Mucosa of rectum (tissue), 2 donors: ENCODE results near the gene OR3A3.

Experiments
- H3K27ac ChIP-seq, 2 donors: one replicate each; pipeline ENCODE4 v1.7.0; 2013; ENCODE audit warnings: inconsistent platforms in 2 of 2, low read depth in 2 of 2, low read length in 2 of 2
- H3K27me3 ChIP-seq, 2 donors: one replicate each; pipeline ENCODE4 v1.7.0; 2013; ENCODE audit warnings: low read length in 2 of 2; ENCODE audit not compliant: control insufficient read depth in 2 of 2, insufficient read depth in 2 of 2
- H3K36me3 ChIP-seq, 2 donors: one replicate each; pipeline ENCODE4 v1.7.0; 2013; ENCODE audit warnings: low read length in 2 of 2; ENCODE audit not compliant: control insufficient read depth in 2 of 2, insufficient read depth in 2 of 2
- H3K4me1 ChIP-seq, 2 donors: one replicate each; pipeline ENCODE4 v1.7.0; 2013; ENCODE audit warnings: low read length in 2 of 2, mild to moderate bottlenecking in 1 of 2; ENCODE audit not compliant: control insufficient read depth in 2 of 2, insufficient read depth in 2 of 2
- H3K4me3 ChIP-seq, 2 donors: one replicate each; pipeline ENCODE4 v1.7.0; 2013; ENCODE audit warnings: low read length in 2 of 2
- H3K9ac ChIP-seq, 2 donors: one replicate each; pipeline ENCODE4 v1.7.0; 2013; ENCODE audit warnings: low read length in 2 of 2, low read depth in 1 of 2, mild to moderate bottlenecking in 1 of 2
- H3K9me3 ChIP-seq, 2 donors: one replicate each; pipeline ENCODE4 v1.7.0; 2013; ENCODE audit warnings: low read length in 2 of 2; ENCODE audit not compliant: control insufficient read depth in 2 of 2
- donor health status: healthy.
- donor health status: Normal muscosa, but diverticular disease.

Gene OR3A3

DNA sequence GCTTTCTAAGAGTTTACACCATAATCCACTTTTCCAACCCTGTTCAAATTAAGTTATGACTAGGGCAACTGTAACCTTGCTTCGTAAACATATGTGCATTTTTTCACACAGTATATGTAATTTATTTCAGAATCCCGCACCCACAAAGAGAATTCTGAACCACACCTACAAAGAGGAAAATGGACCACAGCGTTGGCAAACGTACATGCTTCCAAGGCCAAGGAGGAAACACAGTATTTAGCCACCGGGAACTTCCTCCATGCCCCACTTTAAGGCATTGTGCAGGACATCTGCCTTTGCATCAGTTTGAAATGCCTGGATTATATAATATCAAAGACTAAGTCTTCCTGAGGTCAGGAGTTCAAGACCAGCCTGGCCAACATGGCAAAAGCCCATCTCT, 58.4 kb downstream of the OR3A3 start:
- H3K9ac ChIP-seq, result no peak overlapping the region
- no peak overlapping the region for H3K27ac ChIP-seq
- H3K27me3 ChIP-seq, result no peaks in the 10 kb centered on the region
- no peaks in the 10 kb centered on the region for H3K36me3 ChIP-seq
- H3K9me3 ChIP-seq, result no peaks in the 10 kb centered on the region
- H3K4me3 ChIP-seq, result no peak overlapping the region
- H3K4me1 ChIP-seq, result peaks cover 0 to under 1% of the 10 kb centered on the region in 2 donors

DNA sequence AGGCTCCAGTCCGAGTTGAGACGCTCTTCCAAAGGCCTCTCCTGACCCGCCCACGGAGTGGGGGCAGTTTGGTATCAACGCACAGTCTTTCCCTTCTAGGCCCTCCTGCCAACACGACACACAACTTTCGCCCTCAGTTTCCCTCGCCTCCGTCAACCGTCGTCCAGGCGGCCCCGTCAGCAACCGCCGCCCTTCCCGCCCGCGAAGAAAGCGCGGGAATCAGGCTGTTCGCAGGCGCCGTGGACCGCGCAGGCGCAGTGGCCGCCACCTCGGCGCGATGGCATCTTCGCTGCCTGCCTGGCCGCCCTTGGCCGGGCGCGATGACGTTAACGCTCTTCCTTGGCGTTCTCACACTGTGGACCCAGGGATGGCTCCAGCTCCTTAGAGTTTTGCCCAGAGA, 60.4 kb downstream of the OR3A3 start, which contains the start of gene SPATA22:
Gene SPATA22 (minus strand): TSS at position 221 of the 400 bp plus-strand sequence. CDS start 2,494 bp downstream, outside the sequence.
- Histone ChIP-seq H3K4me3 (no peak within 1 kb of the TSS), H3K9me3 (no peaks in the 10 kb centered on the region), H3K9ac (no peak within 1 kb of the TSS), H3K27me3 (no peaks in the 10 kb centered on the region), H3K36me3 (no peaks in the 10 kb centered on the region), H3K4me1 (peaks cover 7 to 8% of the 10 kb centered on the region in 2 donors), H3K27ac (no peak within 1 kb of the TSS)

DNA sequence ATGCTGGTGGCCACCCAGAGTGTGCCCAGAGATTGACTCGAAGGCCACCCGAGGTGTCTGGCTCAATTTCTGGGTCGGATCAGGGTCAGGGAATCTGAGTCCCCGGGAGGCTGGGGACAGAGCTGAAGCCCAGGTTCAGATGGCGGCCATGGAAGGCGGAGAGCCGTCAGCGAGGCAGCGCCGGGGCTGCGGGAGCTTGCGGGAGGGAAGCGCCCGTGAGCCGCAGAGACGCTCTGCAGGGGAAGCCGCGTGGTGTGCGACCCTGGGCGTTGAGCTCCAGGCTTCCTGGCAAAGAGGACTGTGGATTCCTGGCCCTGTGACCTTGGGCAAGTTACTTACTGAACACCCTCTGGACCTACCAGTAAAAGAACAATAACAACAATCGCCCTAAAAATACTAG, 61.0 kb downstream of the OR3A3 start:
- H3K9me3 ChIP-seq, result no peaks in the 10 kb centered on the region
- no peaks in the 10 kb centered on the region for H3K36me3 ChIP-seq
- peaks cover 7 to 8% of the 10 kb centered on the region in 2 donors for H3K4me1 ChIP-seq
- no peak overlapping the region for H3K27ac ChIP-seq
- H3K27me3 ChIP-seq, result no peaks in the 10 kb centered on the region
- no peak overlapping the region for H3K4me3 ChIP-seq
- no peak overlapping the region for H3K9ac ChIP-seq
